Superior temporal gyrus (tissue), 1 donor: ENCODE data around the gene GDI1.
"Not testable (repeated sequence)": the region's sequence is repeated elsewhere in the genome, so short reads cannot be mapped to it uniquely, and the experiment has no call there.

Experiments
- DNase-seq: peaks from one replicate; pipeline ENCODE4 v3.0.0-alpha.2; 2016; ENCODE audit errors: extremely low spot score

The GDI1 gene

DNA sequence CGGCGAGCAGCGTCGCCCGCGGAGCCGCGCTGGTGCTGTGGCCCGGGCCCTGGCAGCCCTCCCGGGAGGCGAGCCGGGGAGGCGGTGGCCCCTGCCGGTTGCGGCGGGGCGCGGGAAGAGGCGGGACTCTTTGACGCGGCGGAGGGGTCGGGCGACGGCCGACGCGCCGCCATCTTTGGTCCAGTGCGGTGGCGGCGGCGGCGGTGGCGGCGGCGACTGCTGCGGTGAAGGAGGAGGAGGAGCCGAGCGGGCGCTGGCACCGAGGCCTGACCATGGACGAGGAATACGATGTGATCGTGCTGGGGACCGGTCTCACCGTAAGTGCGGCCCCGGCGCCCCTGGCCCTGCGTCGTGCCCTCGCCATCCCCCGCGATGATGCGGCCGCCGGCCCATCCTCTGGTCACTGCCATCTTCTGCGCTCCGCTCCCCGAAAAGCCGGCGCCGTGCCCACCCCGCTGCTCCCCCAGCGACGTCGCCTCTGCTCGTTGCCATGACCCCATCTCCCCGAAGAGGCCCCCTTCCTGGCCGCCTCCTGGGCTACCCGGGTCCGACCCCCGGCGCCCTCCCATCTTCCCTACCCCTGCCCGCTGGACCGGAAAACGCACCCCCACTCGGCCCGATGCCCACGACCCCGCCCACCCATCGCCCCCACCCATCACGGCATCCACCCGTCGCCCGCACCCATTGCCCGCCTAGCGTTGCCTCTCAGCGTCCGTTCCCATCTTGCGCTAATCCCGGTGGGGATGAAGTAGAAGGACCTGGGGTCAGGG is at the start of gene GDI1:
Gene GDI1, plus strand, starts transcription at position 172 of the 770 bp plus-strand sequence. Its CDS starts 101 bp downstream, at position 273.
- no peak for DNase-seq

DNA sequence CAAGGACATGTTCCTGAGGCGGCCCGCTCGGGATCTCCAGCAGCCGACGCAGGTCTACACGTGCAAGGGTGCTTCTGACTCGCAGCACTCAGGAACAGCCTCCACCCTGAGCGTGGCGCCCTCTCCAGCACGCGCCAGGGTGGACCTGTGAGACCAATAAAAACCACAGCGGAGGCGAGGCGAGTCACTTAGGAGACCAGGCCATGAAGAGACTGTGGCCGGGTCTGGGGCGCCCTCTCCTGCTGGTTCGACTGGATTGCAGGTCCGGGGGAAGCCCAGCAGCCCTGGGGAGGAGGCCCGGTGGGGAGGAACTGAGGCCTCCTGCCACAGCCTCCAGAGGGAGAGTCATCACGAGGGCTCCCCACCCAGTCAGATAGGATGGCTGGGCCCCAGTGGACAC is 48.9 kb upstream of the GDI1 start:
- not testable (repeated sequence) for DNase-seq

GRCh38 chrX:154388649-154389048 is 48.3 kb upstream of the GDI1 start:
- not testable (repeated sequence) for DNase-seq

- not testable (repeated sequence) for DNase-seq
Measured at GRCh38 chrX:154389812-154390747, 46.9 kb upstream of the GDI1 start.

DNA sequence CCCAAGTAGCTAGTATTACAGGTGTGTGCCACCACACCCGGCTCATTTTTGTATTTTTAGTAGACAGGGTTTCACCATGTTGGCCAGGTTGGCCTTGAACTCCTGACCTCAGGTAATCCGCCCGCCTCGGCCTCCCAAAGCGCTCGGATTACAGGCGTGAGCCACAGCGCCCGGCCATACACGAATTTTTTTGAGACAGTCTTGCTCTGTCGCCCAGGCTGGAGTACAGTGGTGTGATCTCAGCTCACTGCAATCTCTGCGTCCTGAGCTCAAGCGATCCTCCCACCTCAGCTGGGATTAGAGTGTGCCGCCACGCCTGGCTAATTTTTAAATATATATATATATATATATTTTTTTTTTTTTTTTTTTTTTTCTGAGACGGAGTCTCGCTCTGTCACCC is 40.6 kb upstream of the GDI1 start:
- DNase-seq: not testable (repeated sequence)

GRCh38 chrX:154396973-154397887 is 39.7 kb upstream of the GDI1 start:
- no peak for DNase-seq

DNA sequence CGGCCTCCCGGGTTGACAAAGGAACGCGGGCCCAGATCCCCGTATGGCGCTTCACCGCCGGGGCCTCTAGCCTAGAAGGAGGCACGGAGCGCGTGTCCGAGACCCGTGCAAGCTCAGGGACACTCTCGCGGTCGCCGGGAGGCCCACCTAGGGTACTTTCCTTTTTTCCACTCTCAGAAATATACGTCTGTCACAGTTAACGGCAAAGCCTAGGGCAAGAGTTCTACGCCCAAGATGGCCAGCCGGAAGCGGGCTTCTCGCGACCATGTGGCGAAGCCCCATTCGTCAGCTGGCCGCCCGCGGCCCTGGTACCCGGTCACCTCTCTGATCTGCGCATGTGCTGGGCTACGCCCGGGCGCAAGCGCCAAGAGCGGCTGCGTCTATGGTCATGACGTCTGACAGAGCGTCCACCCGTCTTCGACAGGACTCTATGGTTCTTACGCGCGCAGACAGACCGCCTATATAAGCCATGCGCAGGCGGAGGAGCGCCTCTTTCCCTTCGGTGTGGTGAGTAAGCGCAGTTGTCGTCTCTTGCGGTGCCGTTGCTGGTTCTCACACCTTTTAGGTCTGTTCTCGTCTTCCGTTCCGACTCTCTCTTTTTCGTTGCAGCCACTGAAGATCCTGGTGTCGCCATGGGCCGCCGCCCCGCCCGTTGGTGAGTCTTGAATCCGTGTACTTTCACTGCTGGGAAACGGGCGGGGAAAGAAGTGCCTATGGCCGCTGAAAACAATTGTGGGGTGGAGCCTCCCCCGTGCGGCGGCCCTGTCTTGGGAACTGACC is 38.9 kb upstream of the GDI1 start, which contains the start of gene RPL10:
Gene RPL10, plus strand, starts transcription at position 490 of the 780 bp plus-strand sequence. Its CDS starts 143 bp downstream, at position 633.
- DNase-seq: peak; percentile 95

- peak; percentile 83 for DNase-seq
Measured at GRCh38 chrX:154398668-154399526, 38.1 kb upstream of the GDI1 start.

- no peak for DNase-seq
Measured at GRCh38 chrX:154399527-154400368, 37.2 kb upstream of the GDI1 start.

DNA sequence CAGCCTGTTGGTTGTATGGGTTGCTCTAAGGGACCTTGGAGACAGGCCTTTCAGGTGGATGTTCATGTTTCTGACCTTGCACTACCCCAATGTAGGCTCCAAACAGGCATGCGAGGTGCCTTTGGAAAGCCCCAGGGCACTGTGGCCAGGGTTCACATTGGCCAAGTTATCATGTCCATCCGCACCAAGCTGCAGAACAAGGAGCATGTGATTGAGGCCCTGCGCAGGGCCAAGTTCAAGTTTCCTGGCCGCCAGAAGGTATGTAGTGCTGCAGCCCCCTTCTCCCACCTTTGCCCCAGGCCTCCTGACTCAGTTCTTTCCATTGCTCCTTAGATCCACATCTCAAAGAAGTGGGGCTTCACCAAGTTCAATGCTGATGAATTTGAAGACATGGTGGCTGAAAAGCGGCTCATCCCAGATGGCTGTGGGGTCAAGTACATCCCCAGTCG is 36.6 kb upstream of the GDI1 start:
- DNase-seq: not testable (repeated sequence)

- no peak for DNase-seq
Measured at GRCh38 chrX:154401045-154401799, 35.7 kb upstream of the GDI1 start.

- no peak for DNase-seq
Measured at GRCh38 chrX:154401918-154402621, 34.9 kb upstream of the GDI1 start.

- no peak for DNase-seq
Measured at GRCh38 chrX:154402622-154403127, 34.3 kb upstream of the GDI1 start.

GRCh38 chrX:154403192-154403591 is 33.8 kb upstream of the GDI1 start:
- DNase-seq: no peak

DNA sequence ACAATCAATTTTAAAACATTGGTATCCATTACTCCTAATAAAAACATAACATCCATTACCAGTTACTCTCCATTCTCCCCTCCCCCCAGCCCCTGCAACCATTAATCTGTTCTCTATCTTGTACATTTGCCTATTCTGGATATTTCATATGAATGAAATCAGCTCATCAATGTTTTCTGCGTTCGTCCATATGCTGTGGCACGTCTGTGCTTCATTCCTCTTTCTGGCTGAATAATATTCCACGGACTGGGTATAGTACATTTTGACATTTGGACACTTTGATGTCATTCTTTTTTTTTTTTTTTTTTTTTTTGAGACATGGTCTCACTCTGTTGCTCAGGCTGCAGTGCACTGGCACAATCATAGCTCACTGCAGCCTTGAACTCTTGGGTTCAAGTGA is 33.1 kb upstream of the GDI1 start:
- no peak for DNase-seq

DNA sequence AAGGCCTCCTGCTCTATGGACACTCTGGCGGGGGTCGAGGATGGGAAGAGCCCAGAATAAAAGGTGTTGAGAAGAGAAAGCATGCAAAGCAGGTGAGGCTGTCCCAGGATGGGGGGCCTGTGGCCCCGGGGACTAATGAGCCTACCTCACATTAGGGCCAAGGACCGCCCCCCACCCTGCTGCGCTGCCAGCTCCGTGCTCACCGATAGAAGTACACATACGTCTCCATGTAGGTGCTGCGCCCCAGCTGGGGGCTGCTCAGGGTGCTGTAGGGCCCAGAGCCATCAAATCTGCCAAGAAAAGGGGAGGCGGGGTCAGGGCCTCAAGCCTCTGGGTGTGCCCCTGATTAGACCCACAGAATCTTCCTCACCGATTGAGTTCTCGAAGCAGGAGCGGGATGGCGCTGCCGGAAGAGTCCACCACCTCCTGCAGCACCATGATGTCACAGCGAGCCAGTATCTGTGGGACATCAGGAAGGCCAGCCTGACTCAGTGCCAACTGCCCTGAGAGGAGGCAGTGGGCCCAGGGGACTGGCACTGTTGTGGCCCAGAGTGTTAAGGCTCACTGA is 32.2 kb upstream of the GDI1 start:
- no peak for DNase-seq
